SKM-1 (cell line): Measurements from ENCODE around the gene GRM3.
A peak's percentile ranks its signal among the peaks of the same experiment; 100 is the strongest.

ENCODE experiments used
- DNase-seq: peaks from one replicate; lab custom pipeline; 2025; ENCODE audit not compliant: unreplicated experiment; lab: John Stamatoyannopoulos, UW

The GRM3 gene

DNA sequence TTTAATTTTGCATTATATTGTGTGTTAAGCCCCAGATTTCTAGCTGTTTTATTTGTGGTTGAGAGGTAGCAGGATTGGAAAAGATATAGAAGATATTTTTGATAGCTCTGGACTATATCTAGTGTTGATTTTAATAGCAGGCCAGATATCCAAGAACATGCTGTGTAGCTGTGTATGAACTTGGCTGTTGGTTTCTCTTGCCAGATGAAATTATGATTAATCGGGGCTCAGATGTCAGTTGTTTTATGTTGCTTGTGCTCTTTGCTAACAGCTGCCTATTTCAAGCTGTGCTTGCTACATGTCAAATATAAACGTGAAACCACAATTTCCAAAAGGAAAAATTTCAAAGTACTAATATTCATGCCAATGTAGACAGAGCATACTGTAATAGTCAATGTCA is 141.1 kb downstream of the GRM3 start:
- DNase-seq = no peak

DNA sequence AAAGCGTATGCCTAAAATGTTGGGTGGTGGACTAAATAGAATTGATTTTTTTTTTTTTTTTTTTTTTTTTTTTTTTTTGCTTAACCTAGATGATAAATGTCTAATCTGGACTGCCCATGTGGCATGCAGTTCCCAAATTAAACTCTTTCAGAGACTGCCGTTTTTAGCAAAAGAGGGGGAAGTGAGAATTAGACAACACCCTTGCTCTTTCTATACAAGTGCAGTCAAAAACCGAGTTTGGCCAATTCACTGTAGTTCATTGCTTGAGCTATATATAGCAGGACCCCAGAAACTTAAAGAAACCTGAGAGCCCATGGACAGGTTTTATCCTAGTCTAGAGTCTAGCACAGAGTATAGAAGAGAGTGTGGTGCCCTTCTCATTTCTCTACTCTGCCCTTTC is 141.9 kb downstream of the GRM3 start:
- no peak for DNase-seq

DNA sequence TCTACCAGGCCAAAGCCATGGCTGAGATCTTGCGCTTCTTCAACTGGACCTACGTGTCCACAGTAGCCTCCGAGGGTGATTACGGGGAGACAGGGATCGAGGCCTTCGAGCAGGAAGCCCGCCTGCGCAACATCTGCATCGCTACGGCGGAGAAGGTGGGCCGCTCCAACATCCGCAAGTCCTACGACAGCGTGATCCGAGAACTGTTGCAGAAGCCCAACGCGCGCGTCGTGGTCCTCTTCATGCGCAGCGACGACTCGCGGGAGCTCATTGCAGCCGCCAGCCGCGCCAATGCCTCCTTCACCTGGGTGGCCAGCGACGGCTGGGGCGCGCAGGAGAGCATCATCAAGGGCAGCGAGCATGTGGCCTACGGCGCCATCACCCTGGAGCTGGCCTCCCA is 142.7 kb downstream of the GRM3 start:
- DNase-seq = no peak

DNA sequence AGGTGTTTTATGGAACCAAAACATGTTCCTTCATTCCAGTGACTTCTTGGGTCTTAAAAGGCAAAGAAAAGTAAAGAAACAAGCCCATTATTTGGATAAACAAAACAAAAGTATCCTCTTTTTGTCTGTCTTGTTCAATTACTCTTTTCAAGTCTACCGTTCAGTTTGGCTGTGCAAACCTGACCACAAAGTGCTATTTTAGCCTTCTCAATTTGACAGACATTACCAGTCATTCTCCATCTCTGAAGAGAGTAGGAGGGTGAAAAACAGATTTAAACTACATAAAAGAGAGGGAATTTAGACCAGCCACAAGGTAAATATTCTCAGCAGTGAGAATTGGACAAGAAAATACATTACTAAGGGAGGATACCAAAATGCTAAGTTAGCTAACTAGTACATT is 145.2 kb downstream of the GRM3 start:
- no peak for DNase-seq

DNA sequence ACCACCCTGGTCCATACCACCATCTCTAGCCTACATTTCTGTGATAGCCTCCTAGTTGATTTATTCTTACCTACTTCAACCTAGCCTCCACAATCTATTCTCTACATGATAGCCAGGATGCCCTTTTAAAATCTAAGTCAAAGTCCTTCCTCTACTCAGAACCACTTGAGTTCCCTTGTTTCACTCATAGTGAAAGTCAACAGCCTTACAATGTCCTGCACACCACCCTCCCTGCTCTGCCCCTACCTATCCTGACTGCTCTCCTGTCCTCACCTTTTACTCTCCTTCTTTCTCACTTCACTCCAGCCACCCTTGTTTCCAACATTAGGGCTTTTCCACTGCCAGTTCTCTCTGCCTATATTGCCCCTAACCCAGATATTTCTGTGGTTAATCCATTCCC is 146.7 kb downstream of the GRM3 start:
- no peak for DNase-seq

DNA sequence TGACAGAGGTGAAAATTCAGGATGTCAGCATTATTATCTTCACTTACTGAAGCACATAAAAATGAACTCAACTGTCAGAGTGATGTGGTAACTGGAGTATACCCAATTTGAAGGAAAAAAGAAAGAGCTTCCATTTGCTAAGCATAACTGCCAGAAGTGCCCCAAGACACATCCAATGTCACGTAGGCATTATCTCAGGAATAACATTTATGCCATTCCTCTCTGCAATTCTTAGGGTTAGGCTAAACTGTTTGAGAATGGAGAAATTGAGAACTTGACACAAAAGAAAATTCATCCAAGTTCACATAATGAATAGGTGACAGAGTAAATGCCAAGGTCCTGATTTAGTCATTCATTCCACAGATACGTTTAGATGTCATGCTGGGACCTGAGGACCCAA is 148.6 kb downstream of the GRM3 start:
- no peak for DNase-seq

DNA sequence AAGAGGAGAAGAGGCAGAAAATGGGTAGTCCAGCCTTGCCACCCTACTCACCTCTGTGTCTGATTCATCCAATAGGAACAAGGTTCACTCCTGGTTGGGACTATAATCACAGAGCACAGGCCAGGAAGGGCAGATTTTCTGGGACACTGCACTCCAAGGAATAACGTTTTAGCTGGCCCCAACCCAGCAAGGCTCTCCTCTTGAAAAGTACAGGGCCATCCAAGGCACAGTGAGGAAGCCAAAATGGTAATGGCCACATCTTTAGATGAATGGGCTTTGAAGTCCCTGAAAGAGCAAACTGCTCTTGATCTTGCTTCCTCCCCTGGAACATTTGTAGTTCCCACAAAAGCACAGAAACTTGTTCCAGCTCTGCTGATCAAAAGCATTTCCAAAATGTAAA is 149.4 kb downstream of the GRM3 start:
- no peak for DNase-seq

DNA sequence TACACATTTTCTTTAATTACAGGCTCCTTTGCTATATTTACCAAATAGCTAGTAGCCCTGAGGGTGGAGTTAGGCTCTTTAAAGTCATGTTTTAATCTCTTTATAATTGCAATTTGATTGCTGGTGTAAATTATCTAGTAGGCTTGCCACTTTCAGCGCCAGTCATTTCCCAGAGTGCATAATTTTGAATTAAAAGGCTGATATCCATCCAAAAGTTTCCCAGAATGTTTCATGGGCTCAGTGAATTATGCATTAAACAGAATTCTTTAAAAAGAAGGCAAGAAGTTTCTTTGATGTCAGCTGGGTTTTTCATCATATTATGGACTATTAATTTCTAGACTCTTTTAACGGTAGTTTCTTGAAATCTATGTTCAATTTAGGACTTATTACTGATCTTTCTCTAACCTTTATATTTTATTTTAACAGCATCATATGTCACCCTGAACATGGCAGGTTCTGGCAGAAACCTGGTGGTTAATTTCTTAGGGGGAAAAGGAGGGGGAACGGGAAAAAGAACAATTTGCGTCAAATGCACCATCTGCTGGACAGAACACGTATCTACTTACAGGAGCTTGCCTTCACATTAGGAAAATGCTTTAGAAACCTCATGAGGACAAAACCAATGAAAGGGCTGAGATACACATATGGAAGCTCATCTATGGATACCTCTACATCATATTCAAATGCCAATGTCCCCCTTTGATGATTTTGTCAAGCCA is 171.1 kb downstream of the GRM3 start:
- peak; percentile 18 for DNase-seq

DNA sequence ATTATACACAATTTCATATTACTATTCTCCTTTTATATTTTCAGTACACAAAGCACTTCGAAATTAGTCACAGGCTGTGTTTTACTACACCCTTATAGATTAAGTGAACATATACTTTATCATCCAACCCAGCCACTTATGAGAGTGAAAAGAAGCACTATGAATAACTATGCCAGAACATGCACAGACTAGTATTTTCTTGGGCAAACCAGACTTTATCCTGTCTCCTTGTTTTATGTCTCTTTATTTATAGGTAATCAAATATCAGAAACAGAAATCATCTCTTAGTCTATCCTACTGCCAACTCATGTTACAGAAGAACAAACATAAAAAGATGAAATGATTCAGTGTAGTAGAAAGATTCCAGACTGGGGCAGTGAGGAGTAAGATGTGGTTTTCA is 171.8 kb downstream of the GRM3 start:
- DNase-seq = no peak

DNA sequence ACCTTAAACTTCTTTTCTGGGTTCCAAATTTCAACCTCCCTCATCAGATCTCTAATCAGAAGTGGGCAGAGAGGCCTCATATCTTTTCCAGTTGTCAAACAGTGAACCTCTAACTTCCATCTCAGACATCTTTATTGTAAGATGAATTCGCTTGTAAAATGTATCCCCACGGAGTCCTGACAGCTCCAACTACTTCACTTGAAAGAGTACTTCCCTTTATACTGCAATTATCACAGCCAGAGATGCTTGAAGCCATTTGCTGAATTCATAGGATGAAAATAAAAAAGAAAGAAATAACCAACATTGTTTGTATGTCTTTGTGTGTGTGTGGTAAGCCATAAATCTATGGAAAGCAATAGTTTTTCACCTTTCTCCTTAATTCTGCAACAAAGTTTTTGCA is 175.2 kb downstream of the GRM3 start:
- DNase-seq = no peak

DNA sequence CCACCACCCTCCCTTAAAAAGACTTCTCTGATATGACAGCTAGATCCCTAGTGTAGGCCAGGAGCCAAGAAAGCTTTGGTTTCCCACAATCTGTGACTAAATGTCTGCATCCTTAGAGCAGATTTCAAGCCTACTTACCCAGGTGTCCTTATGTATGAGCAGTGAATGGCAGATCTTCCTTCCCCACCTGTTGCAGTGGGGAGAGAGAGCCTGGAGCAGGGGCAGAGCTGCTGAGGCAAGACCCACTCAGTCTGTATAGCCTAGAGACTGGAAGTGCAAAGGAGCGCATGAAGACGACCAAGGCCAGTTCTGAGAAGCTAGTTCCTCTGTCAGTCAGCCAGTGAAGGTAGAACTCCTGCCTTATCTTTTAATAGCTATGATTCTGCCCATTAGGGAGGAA is 180.1 kb downstream of the GRM3 start:
- no peak for DNase-seq

DNA sequence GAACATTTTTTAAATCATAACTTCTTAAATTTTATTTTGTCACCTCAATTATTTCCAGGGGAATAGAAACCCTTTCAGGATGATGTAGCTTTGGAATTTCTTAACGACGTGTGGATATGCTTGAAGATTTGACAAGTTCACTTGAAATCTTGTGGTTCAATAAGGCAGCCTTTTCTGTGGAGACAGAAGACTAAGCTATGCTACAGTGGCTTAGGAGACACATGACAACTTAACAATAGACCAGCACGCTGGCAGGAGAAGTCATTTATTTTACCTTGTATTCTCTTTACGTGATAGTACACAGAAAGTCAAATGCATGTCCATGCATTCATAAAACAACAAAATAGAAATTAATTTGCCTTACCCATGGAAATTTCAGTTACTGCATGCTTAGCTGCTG is 181.6 kb downstream of the GRM3 start:
- DNase-seq = no peak

DNA sequence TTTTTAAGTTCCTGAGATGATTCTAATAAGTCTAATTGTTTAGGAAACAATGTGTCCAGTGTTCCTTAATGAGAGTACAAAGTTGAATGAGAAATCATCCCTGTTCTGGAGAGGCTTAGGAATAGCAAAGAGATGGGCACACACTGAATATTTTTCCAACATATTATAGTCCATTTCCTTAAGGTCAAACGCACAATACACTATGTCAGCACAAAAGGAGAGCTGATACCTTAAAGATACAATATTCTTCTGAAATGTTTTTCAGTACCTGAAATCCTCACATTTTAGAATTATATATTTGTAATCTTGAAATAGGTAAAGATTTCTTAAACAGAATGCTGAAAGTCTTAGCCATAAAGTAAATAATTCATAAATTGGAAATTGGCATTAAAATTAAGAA is 183.2 kb downstream of the GRM3 start:
- DNase-seq = no peak

DNA sequence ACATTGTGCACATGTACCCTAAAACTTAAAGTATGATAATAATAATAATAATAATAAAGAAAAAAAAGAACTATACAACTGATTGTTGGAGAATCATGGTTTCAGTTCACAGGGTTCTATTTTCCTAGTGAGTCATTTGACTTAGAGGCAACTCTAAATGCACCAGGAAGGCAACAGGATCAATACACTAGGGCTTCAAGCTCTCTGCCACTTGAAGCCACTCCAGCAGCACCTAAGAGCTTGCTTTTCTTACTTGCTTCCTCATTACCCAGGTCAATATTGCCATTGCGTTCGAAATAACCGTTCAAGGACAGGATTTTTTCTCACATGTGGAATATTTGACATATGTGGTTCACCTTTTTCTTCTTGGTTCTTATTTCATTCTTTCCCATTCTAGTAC is 189.7 kb downstream of the GRM3 start:
- DNase-seq = no peak

DNA sequence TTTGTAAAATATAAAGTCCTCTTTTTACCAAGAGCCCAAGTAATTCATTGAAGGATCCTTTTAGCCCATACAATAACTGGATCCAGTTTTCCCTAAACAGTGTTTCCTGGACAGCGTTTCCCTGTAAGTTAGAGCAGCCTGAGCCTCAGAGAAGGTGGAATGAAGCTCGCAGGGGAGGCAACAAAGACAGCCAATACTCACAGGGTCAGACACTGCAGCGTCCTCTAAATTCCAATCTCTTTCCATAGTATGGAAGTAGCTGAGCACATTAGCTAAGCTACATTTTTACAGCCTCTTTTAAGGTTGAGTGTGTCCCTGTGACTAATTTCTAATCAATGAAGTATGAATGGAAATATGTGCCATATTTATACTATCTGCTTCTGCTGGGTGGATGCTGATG is 193.5 kb downstream of the GRM3 start:
- no peak for DNase-seq

DNA sequence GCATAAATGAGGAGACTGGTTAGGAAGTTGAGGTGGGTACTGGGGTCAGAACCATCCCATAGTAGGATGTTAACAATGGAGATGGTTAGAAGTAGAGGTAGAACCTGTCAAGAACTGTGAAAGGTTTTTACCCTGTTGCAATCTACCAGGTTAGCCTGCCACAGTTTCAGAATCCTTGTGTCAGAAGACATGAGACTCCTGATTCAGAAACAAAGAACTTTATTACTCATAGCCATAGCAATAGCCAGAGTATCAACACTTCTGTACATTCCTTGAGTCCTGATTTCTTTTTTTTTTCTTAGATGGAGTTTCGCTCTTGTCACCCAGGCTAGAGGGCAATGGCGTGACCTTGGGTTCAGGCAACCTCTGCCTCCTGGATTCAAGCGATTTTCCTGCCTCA is 200.9 kb downstream of the GRM3 start:
- DNase-seq = no peak

DNA sequence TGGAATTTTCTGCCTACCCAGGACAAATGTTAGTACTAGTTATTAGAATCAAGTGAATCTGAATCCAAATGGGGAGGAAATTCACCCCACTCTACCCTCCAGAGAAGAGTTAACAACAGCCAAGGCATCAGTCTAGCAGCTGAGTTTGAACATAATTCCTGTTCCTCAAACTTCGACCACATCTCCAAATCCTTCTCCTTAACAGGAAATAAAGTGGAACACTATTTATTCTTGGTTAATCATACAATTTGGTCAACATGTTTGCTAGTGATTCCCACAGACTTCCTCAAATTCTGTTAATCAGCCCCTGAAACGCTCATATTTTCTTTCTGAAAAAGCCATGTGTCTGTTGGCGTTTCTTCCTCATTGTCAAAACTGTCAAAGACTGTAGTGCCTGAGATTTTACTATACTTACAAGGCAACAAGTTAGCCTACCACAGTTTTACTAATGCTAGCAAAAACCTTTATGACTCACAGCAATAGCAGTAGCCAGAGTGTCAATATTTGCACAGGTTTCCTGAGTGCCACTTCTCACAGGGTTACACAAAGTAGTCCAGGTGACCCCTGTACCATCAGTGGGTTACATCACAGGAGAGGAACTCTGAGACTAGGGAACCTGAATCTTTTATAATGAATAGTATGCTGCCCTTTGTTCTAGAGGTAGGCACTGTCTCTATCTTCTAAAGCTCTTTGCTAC is 202.9 kb downstream of the GRM3 start:
- DNase-seq = no peak

DNA sequence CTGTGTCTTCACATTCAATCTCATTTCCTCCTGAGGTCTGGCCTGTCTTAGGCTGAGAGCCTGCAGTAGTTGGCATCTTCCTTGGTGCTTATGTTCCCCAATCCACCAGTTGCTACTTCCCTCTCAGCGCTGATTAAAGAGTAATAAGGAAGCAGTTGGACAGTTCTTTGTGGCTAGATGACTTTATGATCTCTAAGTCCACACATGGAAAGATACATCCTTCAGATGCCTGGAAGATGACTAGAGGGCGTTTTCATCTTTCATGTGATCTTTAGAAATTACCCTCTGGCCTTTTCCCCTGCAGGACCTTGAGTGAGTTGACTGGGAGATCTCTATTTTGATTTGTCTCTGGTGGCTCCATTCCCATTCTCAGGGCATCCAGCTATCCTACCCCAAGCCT is 204.5 kb downstream of the GRM3 start:
- DNase-seq = no peak

DNA sequence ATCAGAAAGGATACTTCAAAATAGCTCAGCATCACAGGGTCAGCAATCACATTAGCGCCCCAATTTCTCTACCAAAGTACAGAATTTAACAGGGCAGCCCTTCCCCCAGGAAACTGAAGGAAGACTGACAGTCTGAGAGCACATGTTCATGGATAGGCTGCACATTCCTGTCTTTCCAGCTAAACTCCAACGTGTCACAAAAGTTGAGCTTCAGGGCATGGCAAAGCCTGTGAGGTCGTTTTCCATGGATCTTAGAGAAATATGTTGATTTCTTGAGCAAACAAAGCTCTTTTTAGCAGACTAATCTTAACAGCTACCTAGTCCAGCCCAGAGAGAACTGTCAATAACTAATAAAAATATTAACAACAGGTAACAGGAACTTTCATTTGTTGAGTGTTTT is 207.9 kb downstream of the GRM3 start:
- DNase-seq = no peak

DNA sequence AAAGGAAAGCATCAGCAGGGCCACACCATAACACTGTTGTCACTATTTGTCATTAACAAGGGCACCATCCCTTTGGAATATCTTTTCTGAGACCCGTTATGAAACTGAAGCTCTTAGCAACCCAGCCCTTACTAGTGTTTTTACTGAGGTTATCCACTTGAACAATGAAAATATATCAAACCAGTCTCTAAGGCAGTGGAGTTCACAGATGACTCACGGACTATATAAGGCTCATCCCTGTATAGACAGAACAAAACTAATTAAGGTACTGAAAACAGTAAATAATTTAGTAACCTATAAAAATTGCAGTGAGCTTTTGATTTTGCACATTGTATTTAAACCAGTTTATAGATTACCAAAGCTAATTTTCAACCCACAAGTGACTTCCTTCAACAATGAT is 219.7 kb downstream of the GRM3 start:
- DNase-seq = no peak

DNA sequence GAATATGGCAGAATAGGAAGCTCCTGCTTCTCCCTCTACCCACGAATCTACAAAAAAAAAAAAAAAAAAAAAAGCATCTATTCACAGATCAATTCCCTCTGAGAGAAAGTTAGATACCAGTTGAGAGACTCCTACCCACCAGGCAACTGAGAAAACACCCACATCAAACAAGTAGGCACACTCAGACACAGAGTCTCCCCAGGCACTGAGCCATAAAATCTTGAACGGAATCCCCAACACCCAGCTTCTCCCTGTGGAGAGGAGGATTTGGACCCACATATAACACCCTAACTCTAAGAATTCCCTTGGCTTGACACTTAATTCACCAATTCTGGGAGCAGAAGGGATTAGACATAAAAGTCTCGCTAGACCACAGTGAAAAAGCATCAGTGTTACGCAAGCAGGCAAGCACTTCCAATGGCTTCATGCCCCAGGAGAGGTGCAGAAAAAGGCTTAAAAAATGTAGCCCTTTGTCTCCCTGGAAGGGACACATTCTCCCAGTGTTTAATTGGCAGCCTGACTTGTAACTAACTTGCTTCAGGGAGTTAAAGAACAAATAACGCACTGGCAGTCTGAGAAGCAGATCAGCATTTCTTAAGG is 223.6 kb downstream of the GRM3 start:
- DNase-seq = no peak

DNA sequence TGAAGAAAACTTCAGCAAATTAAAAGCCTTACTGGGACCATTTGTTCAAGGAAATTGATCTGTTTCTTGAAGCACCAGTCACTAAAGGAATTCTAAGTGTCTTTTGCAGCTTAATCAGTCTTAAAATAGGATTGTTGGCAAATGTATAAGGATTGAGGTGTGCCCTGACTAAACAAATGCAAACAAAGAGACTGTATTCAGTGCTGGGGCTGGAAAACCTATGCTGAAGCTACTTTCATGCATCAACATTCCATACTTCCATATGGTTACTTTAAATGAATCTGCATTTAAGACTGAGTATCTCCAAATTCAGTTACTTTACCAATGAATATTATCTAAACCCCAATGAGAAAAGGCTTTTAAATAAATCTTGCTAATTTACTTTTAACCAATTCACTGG is 232.4 kb downstream of the GRM3 start:
- no peak for DNase-seq

DNA sequence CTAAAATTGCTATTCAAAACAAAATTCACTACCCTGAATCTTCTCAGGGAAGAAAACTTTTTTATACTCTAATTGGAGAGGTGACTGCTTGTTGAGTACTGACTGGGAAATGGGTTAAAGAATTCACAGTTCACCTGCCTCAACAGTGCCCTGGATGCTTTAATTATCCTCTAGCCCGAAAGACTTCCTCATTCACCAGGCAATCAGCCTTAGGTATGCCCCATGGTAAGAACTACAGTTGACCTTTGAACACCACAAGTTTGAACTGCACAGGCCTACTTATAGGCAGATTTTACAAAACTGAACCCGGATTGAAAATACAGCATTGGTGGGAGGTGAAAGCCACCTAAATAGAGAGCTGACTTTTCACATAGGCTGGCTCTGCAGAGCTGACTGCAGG is 240.4 kb downstream of the GRM3 start:
- DNase-seq = no peak
